Loucy (cell line): ENCODE measurements around the gene MGLL.

Experiments
- H2AFZ ChIP-seq: fragments of 200-600 bp; sonication (generic); 2 replicates; pipeline ENCODE4 v1.6.0; 2016; ENCODE audit warnings: antibody characterized with exemption, mild to moderate bottlenecking, low read length, moderate library complexity
- H3F3A ChIP-seq: fragments of 200-600 bp; 2 replicates; pipeline ENCODE4 v1.6.0; 2016; ENCODE audit warnings: antibody characterized with exemption, low read depth, mild to moderate bottlenecking
- H3K27me3 ChIP-seq: fragments of 200-600 bp; sonication (generic); 2 replicates; pipeline ENCODE4 v1.6.1; 2014; ENCODE audit warnings: low read length, mild to moderate bottlenecking; ENCODE audit not compliant: insufficient read depth, poor library complexity, severe bottlenecking
- H3K36me3 ChIP-seq: fragments of 200-600 bp; sonication (generic); 2 replicates; pipeline ENCODE4 v1.6.1; 2016; ENCODE audit warnings: low read length; ENCODE audit not compliant: insufficient read depth
- H3K4me1 ChIP-seq: fragments of 200-600 bp; sonication (generic); 2 replicates; pipeline ENCODE4 v1.5.1; 2014; ENCODE audit warnings: low read length, mild to moderate bottlenecking; ENCODE audit not compliant: insufficient read depth, poor library complexity, severe bottlenecking
- H3K4me2 ChIP-seq: fragments of 200-600 bp; sonication (generic); 2 replicates; pipeline ENCODE4 v1.6.0; 2014; ENCODE audit warnings: antibody characterized with exemption, low read length, low read depth, mild to moderate bottlenecking; ENCODE audit not compliant: poor library complexity, severe bottlenecking
- H3K4me3 ChIP-seq: fragments of 200-600 bp; sonication (generic); 2 replicates; pipeline ENCODE4 v1.5.1; 2014; ENCODE audit warnings: low read length, mild to moderate bottlenecking, mixed read lengths; ENCODE audit not compliant: poor library complexity, severe bottlenecking
- H3K79me2 ChIP-seq: fragments of 200-600 bp; sonication (generic); 2 replicates; pipeline ENCODE4 v1.6.1; 2014; ENCODE audit warnings: low read length; ENCODE audit not compliant: insufficient read depth
- H3K9ac ChIP-seq: fragments of 200-600 bp; sonication (generic); 2 replicates; pipeline ENCODE4 v1.6.0; 2014; ENCODE audit warnings: mild to moderate bottlenecking, low read depth, low read length, moderate library complexity; ENCODE audit not compliant: poor library complexity, severe bottlenecking
- H3K9me2 ChIP-seq: fragments of 200-600 bp; sonication (generic); replicated peaks from 2 replicates; pipeline ENCODE4 v1.6.1; 2016; ENCODE audit warnings: low read depth, low read length, mixed read lengths
- H3K9me3 ChIP-seq: fragments of 200-600 bp; sonication (generic); 2 replicates; pipeline ENCODE4 v1.6.1; 2014; ENCODE audit warnings: mild to moderate bottlenecking, antibody characterized with exemption, low read length, low read depth; ENCODE audit not compliant: insufficient read depth
- H4K20me1 ChIP-seq: fragments of 200-600 bp; sonication (generic); 2 replicates; pipeline ENCODE4 v1.6.0; 2014; ENCODE audit warnings: antibody characterized with exemption, low read length, mild to moderate bottlenecking; ENCODE audit not compliant: insufficient read depth, poor library complexity, severe bottlenecking
- EZH2phosphoT487 ChIP-seq: fragments of 200-600 bp; IDR thresholded peaks from 2 replicates; pipeline ENCODE4 v1.6.1; 2018; ENCODE audit warnings: antibody characterized with exemption, mild to moderate bottlenecking, moderate library complexity, borderline replicate concordance
- TF ChIP-seq, protein P1 (sequence below): fragments of 200-600 bp; sonication (generic); conservative IDR thresholded peaks from 2 replicates; pipeline ENCODE4 v1.5.1; 2014; ENCODE audit warnings: mild to moderate bottlenecking, antibody characterized with exemption, low read length

The MGLL gene

GRCh38 chr3:127741246-127741645, 81.1 kb downstream of the MGLL start:
- Histone ChIP-seq H3K79me2 (peaks cover 76% of the 10 kb centered on the region), H3K9me3 (no peaks in the 10 kb centered on the region), H3F3A (no peaks in the 10 kb centered on the region), H3K4me3 (no peak overlapping the region), H3K9ac (no peak overlapping the region), H3K27me3 (no peaks in the 10 kb centered on the region), H2AFZ (no peak overlapping the region), H3K36me3 (peaks cover 31% of the 10 kb centered on the region; the same call in 1 of the 2 replicates), H3K9me2 (no peaks in the 10 kb centered on the region), H3K4me1 (peaks cover 34% of the 10 kb centered on the region), H4K20me1 (peaks cover 18% of the 10 kb centered on the region), H3K4me2 (no peak overlapping the region)
- TF ChIP-seq EZH2phosphoT487: no peak
- TF ChIP-seq, protein P1, sequence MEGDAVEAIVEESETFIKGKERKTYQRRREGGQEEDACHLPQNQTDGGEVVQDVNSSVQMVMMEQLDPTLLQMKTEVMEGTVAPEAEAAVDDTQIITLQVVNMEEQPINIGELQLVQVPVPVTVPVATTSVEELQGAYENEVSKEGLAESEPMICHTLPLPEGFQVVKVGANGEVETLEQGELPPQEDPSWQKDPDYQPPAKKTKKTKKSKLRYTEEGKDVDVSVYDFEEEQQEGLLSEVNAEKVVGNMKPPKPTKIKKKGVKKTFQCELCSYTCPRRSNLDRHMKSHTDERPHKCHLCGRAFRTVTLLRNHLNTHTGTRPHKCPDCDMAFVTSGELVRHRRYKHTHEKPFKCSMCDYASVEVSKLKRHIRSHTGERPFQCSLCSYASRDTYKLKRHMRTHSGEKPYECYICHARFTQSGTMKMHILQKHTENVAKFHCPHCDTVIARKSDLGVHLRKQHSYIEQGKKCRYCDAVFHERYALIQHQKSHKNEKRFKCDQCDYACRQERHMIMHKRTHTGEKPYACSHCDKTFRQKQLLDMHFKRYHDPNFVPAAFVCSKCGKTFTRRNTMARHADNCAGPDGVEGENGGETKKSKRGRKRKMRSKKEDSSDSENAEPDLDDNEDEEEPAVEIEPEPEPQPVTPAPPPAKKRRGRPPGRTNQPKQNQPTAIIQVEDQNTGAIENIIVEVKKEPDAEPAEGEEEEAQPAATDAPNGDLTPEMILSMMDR: no peak

GRCh38 chr3:127740136-127740915, 82.0 kb downstream of the MGLL start:
- Histone ChIP-seq H3F3A (no peaks in the 10 kb centered on the region), H3K9me3 (no peaks in the 10 kb centered on the region), H3K27me3 (no peaks in the 10 kb centered on the region), H3K4me2 (no peak overlapping the region), H2AFZ (no peak overlapping the region), H3K9me2 (no peaks in the 10 kb centered on the region), H3K36me3 (peaks cover 31% of the 10 kb centered on the region; the same call in 1 of the 2 replicates), H3K9ac (no peak overlapping the region), H3K79me2 (peaks cover 77% of the 10 kb centered on the region), H3K4me3 (no peak overlapping the region), H3K4me1 (peaks cover 43% of the 10 kb centered on the region), H4K20me1 (peaks cover 23% of the 10 kb centered on the region)
- TF ChIP-seq EZH2phosphoT487: no peak
- TF ChIP-seq, protein P1: no peak

DNA sequence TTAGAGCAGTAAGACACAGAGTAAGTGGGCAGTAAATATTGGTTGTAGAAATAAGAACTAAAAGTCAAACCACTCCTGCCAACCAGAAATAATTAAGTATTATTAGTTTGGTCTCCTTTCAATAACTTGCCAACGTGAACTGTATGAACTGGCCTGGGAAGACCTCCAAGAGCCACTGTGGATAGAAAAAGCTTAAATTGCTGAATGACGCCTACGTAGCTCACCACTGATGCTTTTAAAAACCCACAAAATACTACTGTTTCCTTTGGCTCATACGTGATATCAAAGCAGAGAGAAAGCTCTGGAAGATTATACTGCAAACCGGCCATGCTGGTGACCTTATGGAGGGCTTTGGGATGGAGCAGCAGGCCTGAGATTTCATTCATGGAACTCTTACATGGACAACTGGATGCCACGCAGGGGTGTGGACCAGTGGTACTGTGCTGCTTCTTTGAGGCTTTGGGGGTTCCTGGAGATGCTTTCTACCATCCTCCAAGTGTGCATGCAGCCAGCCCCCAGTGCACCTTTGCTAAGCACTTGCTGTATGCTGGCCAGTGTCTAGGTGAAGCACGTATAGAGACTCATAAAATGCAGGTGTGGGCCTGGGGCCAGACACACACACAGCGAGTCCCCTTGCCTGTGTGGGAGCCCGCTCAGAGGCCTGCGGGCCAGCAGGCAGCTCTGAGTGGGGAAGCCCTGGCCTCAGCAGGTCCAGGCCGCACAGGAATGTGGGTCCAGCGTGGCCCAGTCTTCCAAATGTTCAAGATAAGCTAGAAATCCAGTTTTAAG, 82.8 kb downstream of the MGLL start:
- Histone ChIP-seq H3K36me3 (peaks cover 24% of the 10 kb centered on the region; the same call in 1 of the 2 replicates), H3K4me3 (no peak overlapping the region), H3K4me2 (no peak overlapping the region), H3K9me2 (no peaks in the 10 kb centered on the region), H3K9me3 (no peaks in the 10 kb centered on the region), H3K79me2 (peaks cover 73% of the 10 kb centered on the region), H2AFZ (no peak overlapping the region), H3F3A (no peaks in the 10 kb centered on the region), H3K9ac (no peak overlapping the region), H4K20me1 (peaks cover 27% of the 10 kb centered on the region), H3K27me3 (no peaks in the 10 kb centered on the region), H3K4me1 (peaks cover 51% of the 10 kb centered on the region)
- TF ChIP-seq EZH2phosphoT487: no peak
- TF ChIP-seq, protein P1: no peak
